Sigmoid colon (tissue), 4 donors: ENCODE measurements around the gene CRTC1.

Experiments
- CTCF ChIP-seq, 4 experiments: fragments of 450-650 bp in 3 of 4; fragments of 200-600 bp in 1 of 4; IDR thresholded peaks; one replicate each; pipeline ENCODE4 v1.5.1; 2016 to 2019; ENCODE audit warnings: antibody characterized with exemption in 4 of 4, mild to moderate bottlenecking in 3 of 4, moderate library complexity in 2 of 4
- EP300 ChIP-seq, 4 donors: sonication (generic); formaldehyde crosslinking; IDR thresholded peaks; one replicate each; pipeline ENCODE4 v1.6.1; 2017; ENCODE audit warnings: antibody characterized with exemption in 4 of 4
- POLR2A ChIP-seq, 2 donors: fragments of 450-650 bp; IDR thresholded peaks; one replicate each; pipeline ENCODE4 v1.6.1; 2016; ENCODE audit warnings: antibody characterized with exemption in 2 of 2, mild to moderate bottlenecking in 2 of 2, moderate library complexity in 2 of 2
- POLR2AphosphoS5 ChIP-seq, 4 donors: sonication (generic); formaldehyde crosslinking; IDR thresholded peaks; one replicate each; pipeline ENCODE4 v1.6.1; 2017; ENCODE audit warnings: antibody characterized with exemption in 4 of 4

- no peak for TF ChIP-seq EP300 (IDR thresholded peaks at IDR 0.05)
- no peak for TF ChIP-seq CTCF (IDR thresholded peaks at IDR 0.05)
- no peak for TF ChIP-seq POLR2A (IDR thresholded peaks at IDR 0.05)
- TF ChIP-seq POLR2AphosphoS5 (IDR thresholded peaks at IDR 0.05) = no peak
Observed at GRCh38 chr19:18759995-18760426, 76.5 kb downstream of the CRTC1 start.
